Measurements from ENCODE around the gene SUMO2. TPM values are rescaled to one million over a fixed set of nuclear protein-coding genes. Genes with fewer than 3 reads are reported as not detected.

SUMO2 gene
- total and polyA plus RNA-seq, 9 of the 15 experiments (the other 6 are each of a cell fraction or from before 2014, with no cell fraction given) = 157 to 733 (median 419) TPM

DNA sequence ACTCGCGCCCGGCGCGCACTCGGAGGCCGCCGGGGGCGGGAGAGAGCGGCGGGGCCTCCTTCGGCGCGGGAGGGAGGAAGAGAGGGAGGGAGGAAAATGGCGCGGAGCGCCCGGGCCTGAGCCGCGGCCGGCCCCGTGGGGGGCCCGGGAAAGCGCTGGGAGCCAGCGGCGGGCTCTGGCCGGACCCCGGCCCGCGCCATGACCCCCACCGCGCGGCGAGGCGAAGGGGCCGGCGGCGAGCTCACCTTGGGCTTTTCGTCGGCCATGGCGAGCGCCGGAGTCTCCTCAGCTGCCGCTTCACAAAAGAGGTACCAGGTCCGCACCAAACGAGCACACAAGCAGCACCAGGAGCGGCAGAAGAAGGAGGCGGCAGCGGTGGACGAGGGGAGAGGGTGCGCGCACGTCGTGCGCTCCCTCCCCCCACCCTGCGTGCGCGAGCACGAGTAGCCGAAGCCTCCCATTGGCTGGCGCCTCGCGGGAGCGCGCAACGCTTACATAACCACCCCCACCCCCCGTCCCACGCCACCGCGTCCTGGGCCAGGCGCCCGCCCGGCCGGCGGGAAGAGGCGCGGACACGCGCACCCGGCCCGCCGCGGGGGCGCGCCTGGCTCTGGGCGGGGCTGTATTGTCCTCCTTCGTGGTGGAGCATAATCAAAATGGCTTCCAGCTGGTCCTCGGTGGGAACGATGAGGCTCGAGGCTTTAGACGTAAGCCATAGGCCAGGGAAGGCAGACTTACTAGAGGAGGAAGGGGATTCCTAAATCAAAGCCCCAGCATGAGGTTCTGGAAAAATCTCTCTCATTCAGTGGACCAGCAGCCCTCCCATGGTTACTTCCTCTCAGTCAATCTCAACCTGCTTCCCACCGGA is at the start of gene SUMO2 (continued):
- TF ChIP-seq ZNF696 (CRISPR knock-in tag; conservative IDR thresholded peaks at IDR 0.05) = no peak
- no peak for TF ChIP-seq JUND (IDR thresholded peaks at IDR 0.05; ENCODE audit: borderline replicate concordance, low read depth, low read length)
- TF ChIP-seq JUND (tag; IDR thresholded peaks at IDR 0.05; ENCODE audit: borderline replicate concordance, low read depth, low read length) = no peak; the same call in 2 of the 3 replicates
- peak; percentile 97 for TF ChIP-seq NFRKB (IDR thresholded peaks at IDR 0.05; ENCODE audit: low read depth)
- TF ChIP-seq MTA3 (IDR thresholded peaks at IDR 0.05; ENCODE audit: borderline replicate concordance) = no peak
- no peak for TF ChIP-seq ZNF146 (CRISPR knock-in tag; IDR thresholded peaks at IDR 0.05; ENCODE audit: unreplicated experiment)
- no peak; a peak in 1 of 3 replicates for TF ChIP-seq CBX3 (IDR thresholded peaks at IDR 0.05; ENCODE audit: borderline replicate concordance in 1 of 2, low read length in 2 of 2)
- TF ChIP-seq NUFIP1 (IDR thresholded peaks at IDR 0.05; ENCODE audit: partially characterized antibody) = no peak
- TF ChIP-seq, protein P1, sequence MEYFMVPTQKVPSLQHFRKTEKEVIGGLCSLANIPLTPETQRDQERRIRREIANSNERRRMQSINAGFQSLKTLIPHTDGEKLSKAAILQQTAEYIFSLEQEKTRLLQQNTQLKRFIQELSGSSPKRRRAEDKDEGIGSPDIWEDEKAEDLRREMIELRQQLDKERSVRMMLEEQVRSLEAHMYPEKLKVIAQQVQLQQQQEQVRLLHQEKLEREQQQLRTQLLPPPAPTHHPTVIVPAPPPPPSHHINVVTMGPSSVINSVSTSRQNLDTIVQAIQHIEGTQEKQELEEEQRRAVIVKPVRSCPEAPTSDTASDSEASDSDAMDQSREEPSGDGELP (CRISPR knock-in tag; IDR thresholded peaks at IDR 0.05; ENCODE audit: borderline replicate concordance) = peak; percentile 47
- peak; percentile 30; the same call in 1 of the 2 replicates for TF ChIP-seq SPI1 (IDR thresholded peaks at IDR 0.05; ENCODE audit: borderline replicate concordance, low read depth, low read length)
- no peak for TF ChIP-seq PURB (CRISPR knock-in tag; IDR thresholded peaks at IDR 0.05; ENCODE audit: low read depth)
- TF ChIP-seq ZNF354B (CRISPR knock-in tag; IDR thresholded peaks at IDR 0.05) = no peak
- no peak for TF ChIP-seq KHSRP (IDR thresholded peaks at IDR 0.05)
- no peak for TF ChIP-seq NCOA1 (IDR thresholded peaks at IDR 0.05; ENCODE audit: low read depth)
- TF ChIP-seq ZNF586 (CRISPR knock-in tag; conservative IDR thresholded peaks at IDR 0.05) = 0 out of 2 replicates have a peak, but pooled peaks have one; percentile 39
- no peak for TF ChIP-seq EHMT2 (IDR thresholded peaks at IDR 0.05)
- TF ChIP-seq RERE (CRISPR knock-in tag; IDR thresholded peaks at IDR 0.05; ENCODE audit: borderline replicate concordance) = no peak
- TF ChIP-seq SIX5 (IDR thresholded peaks at IDR 0.05; ENCODE audit: borderline replicate concordance in 1 of 2, insufficient read depth in 1 of 2, low read depth in 1 of 2, low read length in 2 of 2) = no peak
- TF ChIP-seq SMAD2 (IDR thresholded peaks at IDR 0.05; ENCODE audit: low read depth, low read length) = no peak
- TF ChIP-seq RNF2 (IDR thresholded peaks at IDR 0.05) = no peak
- TF ChIP-seq, protein P2, sequence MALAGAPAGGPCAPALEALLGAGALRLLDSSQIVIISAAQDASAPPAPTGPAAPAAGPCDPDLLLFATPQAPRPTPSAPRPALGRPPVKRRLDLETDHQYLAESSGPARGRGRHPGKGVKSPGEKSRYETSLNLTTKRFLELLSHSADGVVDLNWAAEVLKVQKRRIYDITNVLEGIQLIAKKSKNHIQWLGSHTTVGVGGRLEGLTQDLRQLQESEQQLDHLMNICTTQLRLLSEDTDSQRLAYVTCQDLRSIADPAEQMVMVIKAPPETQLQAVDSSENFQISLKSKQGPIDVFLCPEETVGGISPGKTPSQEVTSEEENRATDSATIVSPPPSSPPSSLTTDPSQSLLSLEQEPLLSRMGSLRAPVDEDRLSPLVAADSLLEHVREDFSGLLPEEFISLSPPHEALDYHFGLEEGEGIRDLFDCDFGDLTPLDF (CRISPR knock-in tag; IDR thresholded peaks at IDR 0.05) = no peak
- no peak for TF ChIP-seq ZNF316 (IDR thresholded peaks at IDR 0.05)
- TF ChIP-seq GATAD2B (IDR thresholded peaks at IDR 0.05; ENCODE audit: borderline replicate concordance) = no peak; the same call in 1 of the 2 replicates

Measured in K562 (cell line).